SK-N-SH treated with all-trans-retinoic acid at 6 μM for 48 hours (cell line): ENCODE measurements around the gene BRD3.

Source experiments
- ATAC-seq: fragments of 200-7000 bp; cut with Tn5 transposase; 3 replicates; pipeline ENCODE4 v1.9.1; 2020; ENCODE audit warnings: mild to moderate bottlenecking, moderate library complexity
- ARNTL ChIP-seq: fragments of 450-650 bp; formaldehyde crosslinking; IDR thresholded peaks from 2 replicates; pipeline ENCODE4 v1.5.0; 2020; ENCODE audit warnings: low read depth, mild to moderate bottlenecking, moderate library complexity, borderline replicate concordance
- BACH2 ChIP-seq: fragments of 250-450 bp; sonication (Bioruptor Pico); IDR thresholded peaks from 2 replicates; pipeline ENCODE4 v1.9.0; 2021; ENCODE audit warnings: mild to moderate bottlenecking, borderline replicate concordance
- CSDC2 ChIP-seq: fragments of 250-450 bp; sonication (Bioruptor Pico); IDR thresholded peaks from 2 replicates; pipeline ENCODE4 v1.5.0; 2020; ENCODE audit warnings: mild to moderate bottlenecking, moderate library complexity
- ESRRG ChIP-seq: fragments of 250-450 bp; sonication (Bioruptor Pico); IDR thresholded peaks from 2 replicates; pipeline ENCODE4 v1.6.1; 2021; ENCODE audit warnings: mild to moderate bottlenecking
- GLIS3 ChIP-seq: fragments of 250-450 bp; sonication (Bioruptor Pico); IDR thresholded peaks from 2 replicates; pipeline ENCODE4 v1.5.0; 2020; ENCODE audit warnings: mild to moderate bottlenecking, moderate library complexity
- ISL1 ChIP-seq: fragments of 250-450 bp; sonication (Bioruptor Pico); IDR thresholded peaks from 2 replicates; pipeline ENCODE4 v2.1.2; 2022; ENCODE audit warnings: mild to moderate bottlenecking, moderate library complexity
- OSR1 ChIP-seq: fragments of 250-450 bp; sonication (Bioruptor Pico); IDR thresholded peaks from 2 replicates; pipeline ENCODE4 v1.8.0; 2022; ENCODE audit warnings: moderate library complexity, mild to moderate bottlenecking, inconsistent platforms
- PPARA ChIP-seq: fragments of 250-450 bp; sonication (Bioruptor Pico); IDR thresholded peaks from 2 replicates; pipeline ENCODE4 v1.5.0; 2020; ENCODE audit warnings: mild to moderate bottlenecking, borderline replicate concordance
- RARB ChIP-seq: fragments of 250-450 bp; sonication (Bioruptor Pico); IDR thresholded peaks from 2 replicates; pipeline ENCODE4 v1.8.0; 2021; ENCODE audit warnings: mild to moderate bottlenecking, moderate library complexity
- SNAI2 ChIP-seq: fragments of 250-450 bp; sonication (Bioruptor Pico); IDR thresholded peaks from 2 replicates; pipeline ENCODE4 v1.5.0; 2020; ENCODE audit warnings: mild to moderate bottlenecking, moderate library complexity
- TCF4 ChIP-seq: fragments of 250-450 bp; sonication (Bioruptor Pico); IDR thresholded peaks from 2 replicates; pipeline ENCODE4 v1.8.0; 2021; ENCODE audit warnings: mild to moderate bottlenecking, moderate library complexity, borderline replicate concordance
- TOX ChIP-seq: fragments of 250-450 bp; sonication (Bioruptor Pico); IDR thresholded peaks from 2 replicates; pipeline ENCODE4 v1.8.0; 2021; ENCODE audit warnings: mild to moderate bottlenecking, moderate library complexity, borderline replicate concordance
- ZC3H10 ChIP-seq: fragments of 250-450 bp; sonication (Bioruptor Pico); IDR thresholded peaks from 2 replicates; pipeline ENCODE4 v1.5.1; 2021; ENCODE audit warnings: mild to moderate bottlenecking, moderate library complexity
- ZFP3 ChIP-seq: fragments of 250-450 bp; sonication (Bioruptor Pico); IDR thresholded peaks from 2 replicates; pipeline ENCODE4 v1.5.0; 2020; ENCODE audit warnings: mild to moderate bottlenecking, moderate library complexity
- ZFP30 ChIP-seq: fragments of 450-650 bp; formaldehyde crosslinking; IDR thresholded peaks from 2 replicates; pipeline ENCODE4 v1.5.0; 2022; ENCODE audit warnings: mild to moderate bottlenecking, moderate library complexity
- ZNF565 ChIP-seq: fragments of 450-650 bp; formaldehyde crosslinking; conservative IDR thresholded peaks from 2 replicates; pipeline ENCODE4 v1.5.0; 2020; ENCODE audit warnings: low read depth, mild to moderate bottlenecking, moderate library complexity
- ZNF70 ChIP-seq: fragments of 450-650 bp; formaldehyde crosslinking; IDR thresholded peaks from 2 replicates; pipeline ENCODE4 v1.5.0; 2020; ENCODE audit warnings: mild to moderate bottlenecking, moderate library complexity
- ZNF8 ChIP-seq: fragments of 450-650 bp; formaldehyde crosslinking; IDR thresholded peaks from 2 replicates; pipeline ENCODE4 v1.5.0; 2020; ENCODE audit warnings: mild to moderate bottlenecking, moderate library complexity
- TF ChIP-seq, protein P1 (sequence below): fragments of 250-450 bp; sonication (Bioruptor Pico); IDR thresholded peaks from 2 replicates; pipeline ENCODE4 v1.8.0; 2020; ENCODE audit warnings: mild to moderate bottlenecking, moderate library complexity, borderline replicate concordance
- TF ChIP-seq, protein P2 (sequence below): fragments of 250-450 bp; sonication (Bioruptor Pico); IDR thresholded peaks from 2 replicates; pipeline ENCODE4 v1.8.0; 2021; ENCODE audit warnings: low read depth, mild to moderate bottlenecking, moderate library complexity, borderline replicate concordance
- TF ChIP-seq, protein P3 (sequence below): fragments of 250-450 bp; sonication (Bioruptor Pico); IDR thresholded peaks from 2 replicates; pipeline ENCODE4 v1.5.1; 2021; ENCODE audit warnings: mild to moderate bottlenecking, moderate library complexity
- TF ChIP-seq, protein P4 (sequence below): fragments of 250-450 bp; sonication (Bioruptor Pico); IDR thresholded peaks from 2 replicates; pipeline ENCODE4 v1.5.1; 2020; ENCODE audit warnings: low read depth, mild to moderate bottlenecking, moderate library complexity

The BRD3 gene

DNA sequence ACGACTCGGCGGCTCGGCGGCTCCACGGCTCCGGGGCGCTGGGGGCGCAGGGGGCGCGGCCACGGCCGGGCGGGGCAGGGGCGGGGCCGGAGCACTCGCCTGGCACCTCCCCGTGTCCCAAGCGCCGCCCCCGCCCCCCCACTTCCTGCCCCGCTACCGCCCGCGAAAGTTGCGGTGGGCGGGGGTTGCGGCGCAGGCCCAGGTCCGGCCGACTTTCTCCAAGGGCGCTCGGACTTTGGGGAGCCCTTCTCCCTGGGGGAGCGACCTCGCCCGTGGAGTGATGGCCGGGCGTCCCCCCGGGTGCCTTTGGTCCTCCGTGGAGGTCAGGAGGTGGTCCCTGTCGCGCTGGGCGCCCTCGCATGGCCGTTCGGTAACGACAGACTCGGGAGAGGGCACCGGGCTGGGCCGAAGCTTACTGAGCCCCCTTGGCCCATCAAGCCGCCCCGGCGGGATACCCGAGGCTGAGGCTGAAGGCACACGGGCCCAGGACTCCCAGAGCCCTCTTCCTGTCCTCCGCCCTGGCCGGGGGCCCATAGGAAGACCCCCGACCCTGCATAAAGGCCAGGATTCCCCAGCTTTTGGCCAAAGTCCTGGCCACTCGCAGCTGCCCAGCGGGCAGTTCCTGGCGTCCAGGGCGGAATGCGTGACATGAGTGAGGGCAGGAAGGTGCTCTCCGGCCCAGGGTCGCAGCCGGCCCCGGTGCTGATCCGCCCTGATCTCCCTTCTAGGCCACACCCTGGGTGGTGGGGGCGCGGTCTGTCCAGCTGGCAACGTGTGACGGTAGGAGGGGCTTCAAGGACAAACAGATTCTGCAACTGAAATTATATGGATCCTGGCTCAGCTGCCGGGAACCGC is 74.8 kb downstream of the BRD3 start:
- 0 out of 2 replicates have a peak, but pooled peaks have one; percentile 18 for TF ChIP-seq TCF4 (CRISPR knock-in tag)
- no peak for TF ChIP-seq ARNTL (CRISPR knock-in tag)
- ATAC-seq: peak; percentile 78

DNA sequence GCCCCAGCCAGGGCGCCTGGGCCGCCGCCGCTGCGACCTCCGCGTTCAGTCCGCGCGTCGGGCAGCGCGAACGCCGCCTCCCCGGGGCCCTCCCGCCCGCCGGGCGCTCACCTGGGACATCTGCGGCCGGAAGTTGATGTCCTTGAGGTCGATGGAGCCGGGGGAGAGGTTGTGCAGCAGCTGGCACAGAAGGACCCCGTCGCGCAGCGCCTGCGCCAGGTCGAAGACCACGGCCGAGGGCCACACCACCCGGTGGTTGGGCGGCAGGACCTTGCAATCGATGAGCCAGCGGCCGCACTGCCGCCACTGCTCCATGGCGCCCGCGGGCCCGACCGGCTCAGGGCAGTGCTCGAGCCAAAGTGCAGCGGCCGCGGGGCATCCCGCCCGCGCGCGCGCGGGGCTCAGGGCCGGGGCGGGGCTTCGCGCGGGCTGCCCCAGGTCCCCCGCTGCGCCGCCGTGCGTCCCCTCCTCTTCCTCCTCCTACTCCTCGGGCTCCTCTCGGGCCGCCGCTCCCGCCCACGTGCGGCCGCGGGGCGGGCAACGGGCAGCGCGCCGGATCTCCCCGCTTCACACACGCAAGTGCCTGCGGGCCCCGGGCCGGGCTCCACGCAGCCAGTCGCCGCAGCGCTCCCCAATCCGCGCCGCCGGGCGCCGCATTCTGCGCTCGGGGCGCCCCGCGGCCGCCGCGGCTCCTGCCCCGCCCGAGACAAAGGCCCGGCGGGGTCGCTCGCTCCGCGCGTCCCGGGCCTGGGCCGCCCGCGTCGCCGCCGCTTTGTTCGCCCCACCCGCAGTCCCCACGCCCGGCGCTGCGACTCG is 75.7 kb downstream of the BRD3 start, which contains the start of gene VAV2:
VAV2 (minus strand) TSS at position 361 of the 816 bp plus-strand sequence; CDS start at position 315, 46 bp downstream.
- TF ChIP-seq ZNF565 (CRISPR knock-in tag) (no peak), ZNF70 (CRISPR knock-in tag) (no peak), ZFP30 (CRISPR knock-in tag) (no peak), ZNF8 (CRISPR knock-in tag) (no peak), RARB (no peak), TCF4 (CRISPR knock-in tag) (no peak), OSR1 (CRISPR knock-in tag) (no peak), ISL1 (no peak)
- ATAC-seq: peak; percentile 3; the same call in 2 of the 3 replicates

DNA sequence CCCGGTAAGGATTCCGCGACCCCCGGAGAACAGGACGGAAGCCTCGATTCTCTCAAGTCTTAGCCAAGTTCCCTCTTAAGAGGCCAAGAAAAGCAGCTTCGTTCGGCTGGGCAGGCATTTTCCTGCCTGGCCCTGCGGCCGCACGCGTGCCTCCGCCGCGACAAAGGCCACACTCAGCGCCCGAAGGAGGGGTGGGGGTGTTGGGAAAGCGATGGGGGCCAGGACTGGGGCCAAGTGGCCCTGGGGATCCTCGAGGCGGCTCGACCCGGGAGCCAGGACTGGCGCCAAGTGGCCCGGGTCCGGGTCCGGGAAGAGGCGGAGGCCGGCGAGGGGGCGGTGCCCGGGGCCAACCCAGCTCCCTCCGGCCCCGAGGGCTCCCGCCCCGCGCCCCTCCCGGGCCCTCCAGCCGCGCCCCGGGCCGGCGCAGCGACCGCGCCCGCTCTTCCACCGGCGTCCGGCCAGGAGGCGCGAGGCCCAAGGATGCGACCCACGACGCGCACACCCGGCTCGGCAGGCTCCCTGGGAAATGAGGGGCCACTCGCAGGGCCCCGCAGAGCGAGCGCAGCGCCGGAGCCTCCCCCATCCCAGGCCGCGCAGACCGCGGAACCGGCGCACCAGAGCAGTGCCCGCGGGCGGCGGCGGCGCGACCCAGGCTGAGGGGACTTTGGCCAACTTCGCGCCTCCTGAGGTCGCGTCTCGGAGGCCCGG is 76.5 kb downstream of the BRD3 start:
- TF ChIP-seq OSR1 (CRISPR knock-in tag) (no peak), ARNTL (CRISPR knock-in tag) (no peak), BACH2 (CRISPR knock-in tag) (no peak), ZFP3 (CRISPR knock-in tag) (no peak)
- TF ChIP-seq, protein P1, sequence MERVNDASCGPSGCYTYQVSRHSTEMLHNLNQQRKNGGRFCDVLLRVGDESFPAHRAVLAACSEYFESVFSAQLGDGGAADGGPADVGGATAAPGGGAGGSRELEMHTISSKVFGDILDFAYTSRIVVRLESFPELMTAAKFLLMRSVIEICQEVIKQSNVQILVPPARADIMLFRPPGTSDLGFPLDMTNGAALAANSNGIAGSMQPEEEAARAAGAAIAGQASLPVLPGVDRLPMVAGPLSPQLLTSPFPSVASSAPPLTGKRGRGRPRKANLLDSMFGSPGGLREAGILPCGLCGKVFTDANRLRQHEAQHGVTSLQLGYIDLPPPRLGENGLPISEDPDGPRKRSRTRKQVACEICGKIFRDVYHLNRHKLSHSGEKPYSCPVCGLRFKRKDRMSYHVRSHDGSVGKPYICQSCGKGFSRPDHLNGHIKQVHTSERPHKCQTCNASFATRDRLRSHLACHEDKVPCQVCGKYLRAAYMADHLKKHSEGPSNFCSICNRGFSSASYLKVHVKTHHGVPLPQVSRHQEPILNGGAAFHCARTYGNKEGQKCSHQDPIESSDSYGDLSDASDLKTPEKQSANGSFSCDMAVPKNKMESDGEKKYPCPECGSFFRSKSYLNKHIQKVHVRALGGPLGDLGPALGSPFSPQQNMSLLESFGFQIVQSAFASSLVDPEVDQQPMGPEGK (CRISPR knock-in tag): no peak
- TF ChIP-seq, protein P2, sequence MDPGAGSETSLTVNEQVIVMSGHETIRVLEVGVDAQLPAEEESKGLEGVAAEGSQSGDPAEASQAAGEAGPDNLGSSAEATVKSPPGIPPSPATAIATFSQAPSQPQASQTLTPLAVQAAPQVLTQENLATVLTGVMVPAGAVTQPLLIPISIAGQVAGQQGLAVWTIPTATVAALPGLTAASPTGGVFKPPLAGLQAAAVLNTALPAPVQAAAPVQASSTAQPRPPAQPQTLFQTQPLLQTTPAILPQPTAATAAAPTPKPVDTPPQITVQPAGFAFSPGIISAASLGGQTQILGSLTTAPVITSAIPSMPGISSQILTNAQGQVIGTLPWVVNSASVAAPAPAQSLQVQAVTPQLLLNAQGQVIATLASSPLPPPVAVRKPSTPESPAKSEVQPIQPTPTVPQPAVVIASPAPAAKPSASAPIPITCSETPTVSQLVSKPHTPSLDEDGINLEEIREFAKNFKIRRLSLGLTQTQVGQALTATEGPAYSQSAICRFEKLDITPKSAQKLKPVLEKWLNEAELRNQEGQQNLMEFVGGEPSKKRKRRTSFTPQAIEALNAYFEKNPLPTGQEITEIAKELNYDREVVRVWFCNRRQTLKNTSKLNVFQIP: no peak
- ATAC-seq: peak; percentile 0; the same call in 1 of the 3 replicates

DNA sequence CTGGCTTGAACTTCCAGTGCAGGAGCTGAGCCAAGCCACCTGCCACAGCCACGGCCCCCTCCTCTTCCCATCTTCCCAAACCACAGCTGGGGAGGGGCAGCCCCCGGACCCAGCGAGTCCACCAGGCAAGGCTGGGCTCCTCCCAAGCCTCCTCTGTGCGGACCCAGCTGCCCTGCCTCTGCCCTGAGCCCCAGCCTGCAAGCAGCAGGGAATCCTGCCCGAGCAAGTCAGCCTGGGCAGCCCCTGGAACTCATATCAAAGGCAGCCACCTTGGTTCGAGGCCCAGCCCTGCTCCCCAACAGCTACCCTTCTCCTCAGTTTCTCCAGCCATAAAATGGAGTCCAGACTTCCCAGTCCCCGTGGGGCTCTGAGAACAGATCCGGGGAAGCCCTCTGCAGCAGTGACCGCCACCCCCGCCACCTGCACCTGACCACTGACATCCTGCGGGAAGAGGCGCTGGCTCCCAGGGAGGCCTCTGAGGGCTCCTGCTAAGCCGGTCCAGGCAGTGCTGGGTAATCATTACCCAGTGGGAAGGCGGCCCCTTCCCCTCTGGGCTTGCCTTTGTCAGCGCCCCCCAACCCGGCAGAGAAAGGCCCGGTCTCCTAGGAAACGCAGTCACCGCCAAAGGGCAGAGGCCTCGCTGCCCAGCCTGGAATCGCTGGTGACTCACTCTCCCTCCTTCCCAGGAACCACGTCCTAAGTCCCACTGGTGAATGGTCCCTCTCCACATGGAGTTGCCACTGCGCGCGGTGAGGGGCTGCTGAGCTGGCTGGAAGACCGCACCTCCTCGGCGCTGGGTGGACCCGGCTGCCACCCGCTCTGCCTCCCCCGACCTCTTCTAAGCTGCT is 77.2 kb downstream of the BRD3 start:
- TF ChIP-seq TCF4 (CRISPR knock-in tag): no peak
- TF ChIP-seq BACH2 (CRISPR knock-in tag): no peak
- no peak for TF ChIP-seq ZNF8 (CRISPR knock-in tag)
- TF ChIP-seq ZFP3 (CRISPR knock-in tag): no peak
- TF ChIP-seq ZC3H10 (CRISPR knock-in tag): no peak
- no peak for TF ChIP-seq ZFP30 (CRISPR knock-in tag)
- TF ChIP-seq ZNF70 (CRISPR knock-in tag): no peak
- no peak for TF ChIP-seq ARNTL (CRISPR knock-in tag)
- no peak for TF ChIP-seq SNAI2
- no peak for TF ChIP-seq PPARA (CRISPR knock-in tag)
- no peak for TF ChIP-seq TOX (CRISPR knock-in tag)
- TF ChIP-seq CSDC2: no peak
- no peak for TF ChIP-seq OSR1 (CRISPR knock-in tag)
- TF ChIP-seq, protein P3, sequence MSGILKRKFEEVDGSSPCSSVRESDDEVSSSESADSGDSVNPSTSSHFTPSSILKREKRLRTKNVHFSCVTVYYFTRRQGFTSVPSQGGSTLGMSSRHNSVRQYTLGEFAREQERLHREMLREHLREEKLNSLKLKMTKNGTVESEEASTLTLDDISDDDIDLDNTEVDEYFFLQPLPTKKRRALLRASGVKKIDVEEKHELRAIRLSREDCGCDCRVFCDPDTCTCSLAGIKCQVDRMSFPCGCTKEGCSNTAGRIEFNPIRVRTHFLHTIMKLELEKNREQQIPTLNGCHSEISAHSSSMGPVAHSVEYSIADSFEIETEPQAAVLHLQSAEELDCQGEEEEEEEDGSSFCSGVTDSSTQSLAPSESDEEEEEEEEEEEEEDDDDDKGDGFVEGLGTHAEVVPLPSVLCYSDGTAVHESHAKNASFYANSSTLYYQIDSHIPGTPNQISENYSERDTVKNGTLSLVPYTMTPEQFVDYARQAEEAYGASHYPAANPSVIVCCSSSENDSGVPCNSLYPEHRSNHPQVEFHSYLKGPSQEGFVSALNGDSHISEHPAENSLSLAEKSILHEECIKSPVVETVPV (CRISPR knock-in tag): no peak
- TF ChIP-seq ESRRG (CRISPR knock-in tag): no peak
- no peak for TF ChIP-seq ISL1
- TF ChIP-seq GLIS3 (CRISPR knock-in tag): no peak
- TF ChIP-seq, protein P4, sequence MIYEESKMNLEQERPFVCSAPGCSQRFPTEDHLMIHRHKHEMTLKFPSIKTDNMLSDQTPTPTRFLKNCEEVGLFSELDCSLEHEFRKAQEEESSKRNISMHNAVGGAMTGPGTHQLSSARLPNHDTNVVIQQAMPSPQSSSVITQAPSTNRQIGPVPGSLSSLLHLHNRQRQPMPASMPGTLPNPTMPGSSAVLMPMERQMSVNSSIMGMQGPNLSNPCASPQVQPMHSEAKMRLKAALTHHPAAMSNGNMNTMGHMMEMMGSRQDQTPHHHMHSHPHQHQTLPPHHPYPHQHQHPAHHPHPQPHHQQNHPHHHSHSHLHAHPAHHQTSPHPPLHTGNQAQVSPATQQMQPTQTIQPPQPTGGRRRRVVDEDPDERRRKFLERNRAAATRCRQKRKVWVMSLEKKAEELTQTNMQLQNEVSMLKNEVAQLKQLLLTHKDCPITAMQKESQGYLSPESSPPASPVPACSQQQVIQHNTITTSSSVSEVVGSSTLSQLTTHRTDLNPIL (CRISPR knock-in tag): no peak
- no peak for TF ChIP-seq ZNF565 (CRISPR knock-in tag)
- TF ChIP-seq, protein P1 (CRISPR knock-in tag): no peak
- TF ChIP-seq, all 23 proteins: peak for 0
- ATAC-seq: peak; percentile 31
